ENCODE data around the gene PDLIM5.

GRCh38 chr4:94442251-94442650 lies 9.5 kb upstream of the PDLIM5 start:
- TF ChIP-seq CTCF (IDR thresholded peaks at IDR 0.05) = no peak
- TF ChIP-seq POLR2A (IDR thresholded peaks at IDR 0.05) = no peak

Measured in prostate gland (tissue), 2 donors.